Colonic mucosa (tissue), 4 donors: ENCODE measurements around the gene SLC10A3. TPM values are rescaled to one million over a fixed set of nuclear protein-coding genes. Genes with fewer than 3 reads are reported as not detected.
"Not testable (repeated sequence)": the region's sequence is repeated elsewhere in the genome, so short reads cannot be mapped to it uniquely, and the experiment has no call there.

Experiments used
- DNase-seq: peaks from one replicate; pipeline ENCODE4 v3.0.0-alpha.2; 2020
- H3K27ac ChIP-seq: fragments of 200-600 bp; one replicate; pipeline ENCODE4 v1.8.0; 2021
- H3K27me3 ChIP-seq: fragments of 200-600 bp; one replicate; pipeline ENCODE4 v1.8.0; 2021
- H3K36me3 ChIP-seq: fragments of 200-600 bp; one replicate; pipeline ENCODE4 v1.8.0; 2021
- H3K4me1 ChIP-seq: fragments of 200-600 bp; one replicate; pipeline ENCODE4 v1.8.0; 2021; ENCODE audit warnings: mild to moderate bottlenecking
- H3K4me3 ChIP-seq: fragments of 200-600 bp; one replicate; pipeline ENCODE4 v1.8.0; 2021
- H3K9ac ChIP-seq, 2 donors: one replicate each; pipeline ENCODE4 v1.7.0; 2013; ENCODE audit warnings: control low read depth in 2 of 2, low read depth in 2 of 2, low read length in 2 of 2
- H3K9me3 ChIP-seq: fragments of 200-600 bp; one replicate; pipeline ENCODE4 v1.8.0; 2021
- intact Hi-C: fragments of 100-400 bp; cut with DNase I; formaldehyde crosslinking; loops from one replicate; pipeline ENCODE4 v1.14.1; 2022
- total RNA-seq, 2 donors: library from RNA; stranded (reverse); fragmentation: NEBNext Ultra II Directional in 1 of 2; extraction: Animal tissue kit (Norgen Biotek cat#: 25700) in 1 of 2; gene quantifications; one replicate each; pipeline ENCODE4 v1.2.1, GENCODE V29; 2021
- TF ChIP-seq, protein P1 (sequence below): fragments of 200-600 bp; IDR thresholded peaks from one replicate; pipeline ENCODE4 v1.8.0; 2022; ENCODE audit warnings: antibody characterized with exemption, mild to moderate bottlenecking
- donor health status: healthy.
- donor health status: DM: no; HTN: no; CAD: no.
- donor health status: DM: no; HTN: no; CAD: no.

The SLC10A3 gene
- total RNA-seq, 2 donors from 2014 or later: 23.0 to 24.5 TPM

DNA sequence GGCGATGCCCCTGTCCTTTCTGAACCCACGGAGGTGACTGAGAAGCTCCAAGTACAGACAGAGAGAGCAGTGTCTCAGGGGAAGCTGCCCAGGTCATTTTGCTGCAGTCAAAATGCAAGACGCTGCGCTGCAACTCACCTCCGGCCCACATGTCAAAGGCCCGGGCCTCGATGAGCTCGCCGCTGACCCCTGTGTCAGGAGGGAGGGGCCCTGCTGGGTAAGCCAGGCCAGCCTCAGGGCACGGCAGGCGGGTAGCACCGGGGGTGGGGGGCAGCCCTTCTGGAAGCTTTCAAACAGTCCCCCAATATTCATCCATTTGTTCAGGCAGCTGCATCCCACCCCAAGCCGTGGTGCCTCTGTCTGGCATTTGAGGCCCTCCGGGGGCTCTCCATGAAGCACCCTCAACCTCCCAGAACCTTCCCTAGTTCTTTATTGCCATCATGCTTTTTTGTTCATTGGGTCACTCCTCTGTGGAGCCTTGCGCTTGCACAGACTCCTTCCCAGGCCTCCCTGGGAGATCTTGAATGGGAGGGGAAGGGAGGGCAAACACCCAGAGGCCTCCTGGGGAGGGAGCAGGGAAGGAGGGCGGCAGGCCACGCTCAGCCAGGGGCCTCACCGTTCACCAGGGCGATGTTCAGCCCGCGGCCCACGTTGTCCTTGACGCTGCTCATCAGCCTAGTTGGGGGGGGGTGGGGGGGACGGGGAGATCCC, 17.4 kb upstream of the SLC10A3 start:
- Histone ChIP-seq H3K27me3 (no peaks in the 10 kb centered on the region), H3K27ac (no peak overlapping the region), H3K9ac (no peak overlapping the region), H3K4me1 (no peaks in the 10 kb centered on the region), H3K4me3 (no peak overlapping the region), H3K9me3 (no peaks in the 10 kb centered on the region), H3K36me3 (no peaks in the 10 kb centered on the region)
- intact Hi-C loops: no loop called here
- TF ChIP-seq, protein P1, sequence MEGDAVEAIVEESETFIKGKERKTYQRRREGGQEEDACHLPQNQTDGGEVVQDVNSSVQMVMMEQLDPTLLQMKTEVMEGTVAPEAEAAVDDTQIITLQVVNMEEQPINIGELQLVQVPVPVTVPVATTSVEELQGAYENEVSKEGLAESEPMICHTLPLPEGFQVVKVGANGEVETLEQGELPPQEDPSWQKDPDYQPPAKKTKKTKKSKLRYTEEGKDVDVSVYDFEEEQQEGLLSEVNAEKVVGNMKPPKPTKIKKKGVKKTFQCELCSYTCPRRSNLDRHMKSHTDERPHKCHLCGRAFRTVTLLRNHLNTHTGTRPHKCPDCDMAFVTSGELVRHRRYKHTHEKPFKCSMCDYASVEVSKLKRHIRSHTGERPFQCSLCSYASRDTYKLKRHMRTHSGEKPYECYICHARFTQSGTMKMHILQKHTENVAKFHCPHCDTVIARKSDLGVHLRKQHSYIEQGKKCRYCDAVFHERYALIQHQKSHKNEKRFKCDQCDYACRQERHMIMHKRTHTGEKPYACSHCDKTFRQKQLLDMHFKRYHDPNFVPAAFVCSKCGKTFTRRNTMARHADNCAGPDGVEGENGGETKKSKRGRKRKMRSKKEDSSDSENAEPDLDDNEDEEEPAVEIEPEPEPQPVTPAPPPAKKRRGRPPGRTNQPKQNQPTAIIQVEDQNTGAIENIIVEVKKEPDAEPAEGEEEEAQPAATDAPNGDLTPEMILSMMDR: no peak
- no peak for DNase-seq

DNA sequence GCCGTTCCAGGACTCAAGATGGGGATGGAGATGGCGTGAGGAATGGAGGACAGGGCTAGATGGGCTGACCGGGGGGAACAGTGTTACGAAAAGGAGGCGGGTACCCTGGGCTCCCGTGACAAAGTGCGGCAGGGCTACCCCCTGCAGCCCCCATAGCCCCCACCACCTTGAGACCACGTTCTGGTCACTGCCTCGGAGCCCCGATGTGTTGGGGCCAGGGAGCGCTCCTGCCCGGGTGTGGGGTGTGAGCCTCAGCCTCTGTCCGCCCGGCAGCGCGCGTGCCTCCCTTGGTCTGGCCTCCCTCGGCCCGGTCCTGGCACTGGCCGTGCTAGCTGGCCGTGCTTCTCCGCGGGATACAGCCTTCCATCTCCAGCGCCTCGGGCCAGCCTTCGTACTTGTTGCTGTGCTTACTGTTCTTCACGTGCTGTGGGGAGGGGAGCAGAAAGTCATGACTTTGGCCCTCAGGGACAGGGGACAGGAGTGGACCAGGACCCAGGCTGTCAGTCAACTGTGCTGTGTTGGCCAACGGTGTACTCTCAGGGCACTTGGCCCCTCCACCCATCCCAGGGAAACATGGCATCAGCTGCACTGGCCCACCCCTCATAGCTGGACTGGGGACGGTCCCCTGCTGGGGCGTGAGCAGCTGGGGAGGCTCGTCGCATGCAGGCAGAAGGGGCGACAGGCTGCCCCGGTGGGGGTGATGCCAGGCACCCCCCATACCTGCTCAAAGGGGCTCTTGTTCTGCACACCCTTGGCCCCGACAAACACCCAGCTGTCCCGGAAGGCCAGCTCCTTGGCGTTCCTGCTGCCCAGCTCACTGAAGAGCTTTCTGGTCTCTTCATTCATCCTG, 16.3 kb upstream of the SLC10A3 start:
- no peaks in the 10 kb centered on the region for H3K9me3 ChIP-seq
- intact Hi-C loops: no loop called here
- no peak overlapping the region for H3K27ac ChIP-seq
- no peak overlapping the region for H3K4me3 ChIP-seq
- H3K4me1 ChIP-seq: no peaks in the 10 kb centered on the region
- H3K36me3 ChIP-seq: no peaks in the 10 kb centered on the region
- DNase-seq: no peak
- TF ChIP-seq, protein P1: no peak
- H3K9ac ChIP-seq: no peak overlapping the region
- H3K27me3 ChIP-seq: no peaks in the 10 kb centered on the region

DNA sequence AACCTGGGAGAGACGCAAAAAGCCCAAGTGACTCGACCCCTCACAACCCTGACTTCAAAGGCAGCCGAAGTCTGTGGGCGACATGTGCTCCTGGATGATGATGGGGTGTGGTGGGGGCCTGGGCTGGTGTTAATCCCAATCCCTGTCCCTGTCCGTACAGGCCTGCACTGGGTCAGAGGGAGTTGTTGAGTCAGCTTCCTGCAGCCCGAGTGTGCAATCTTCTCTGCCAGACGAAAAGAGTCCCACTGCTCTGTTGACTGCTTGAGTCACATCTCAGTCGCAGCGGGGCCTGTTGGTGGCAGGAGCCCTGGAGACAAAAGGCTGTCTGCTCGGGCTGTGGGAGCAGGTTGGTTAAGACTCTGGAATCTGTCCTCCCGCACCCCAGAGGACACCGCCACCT, 15.3 kb upstream of the SLC10A3 start:
- no peak overlapping the region for H3K9ac ChIP-seq
- no peaks in the 10 kb centered on the region for H3K9me3 ChIP-seq
- no peak overlapping the region for H3K4me3 ChIP-seq
- no peak overlapping the region for H3K27ac ChIP-seq
- H3K27me3 ChIP-seq: no peaks in the 10 kb centered on the region
- no peaks in the 10 kb centered on the region for H3K4me1 ChIP-seq
- DNase-seq: no peak
- no peaks in the 10 kb centered on the region for H3K36me3 ChIP-seq
- TF ChIP-seq, protein P1: no peak
- intact Hi-C loops: no loop called here

DNA sequence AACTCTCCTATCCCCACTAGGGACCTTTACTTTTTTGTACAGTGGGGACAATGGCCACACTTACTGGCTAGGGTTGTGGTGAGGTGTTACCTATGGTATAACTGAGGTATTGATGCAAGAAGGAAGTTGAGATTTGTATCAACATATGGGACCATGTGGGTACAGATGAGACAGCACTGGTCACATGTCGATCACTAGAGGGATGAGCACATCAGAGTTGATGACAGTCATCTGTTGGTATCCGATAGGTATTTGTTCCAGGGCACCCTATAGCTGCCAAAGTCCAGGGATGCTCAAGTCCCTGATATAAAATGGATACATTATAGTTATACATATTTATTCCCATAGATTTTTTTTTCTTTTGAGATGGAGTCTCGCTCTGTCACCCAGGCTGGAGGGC, 12.6 kb upstream of the SLC10A3 start:
- H3K9ac ChIP-seq: no peak overlapping the region
- H3K4me1 ChIP-seq: no peaks in the 10 kb centered on the region
- no peak overlapping the region for H3K4me3 ChIP-seq
- intact Hi-C loops: no loop called here
- TF ChIP-seq, protein P1: no peak
- H3K27ac ChIP-seq: no peak overlapping the region
- no peaks in the 10 kb centered on the region for H3K9me3 ChIP-seq
- DNase-seq: no peak
- H3K36me3 ChIP-seq: no peaks in the 10 kb centered on the region
- H3K27me3 ChIP-seq: no peaks in the 10 kb centered on the region

DNA sequence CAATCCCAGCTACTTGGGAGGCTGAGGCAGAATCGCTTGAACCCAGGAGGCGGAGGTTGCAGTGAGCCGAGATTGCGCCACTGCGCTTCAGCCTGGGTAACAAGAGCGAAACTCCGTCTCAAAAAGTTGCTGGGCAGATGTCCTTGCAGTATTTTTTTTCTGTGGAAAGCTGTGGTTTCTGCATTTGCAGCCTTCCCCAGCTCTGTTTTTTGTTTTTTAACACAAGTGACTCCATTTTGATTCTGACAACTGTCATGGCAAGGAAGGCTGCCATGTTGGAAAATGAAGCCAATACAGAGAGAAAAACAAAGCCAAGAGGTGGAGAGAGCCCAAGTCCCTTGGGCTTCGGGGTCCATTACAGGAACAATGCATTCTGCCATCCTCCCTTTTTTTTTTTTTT, 11.7 kb upstream of the SLC10A3 start:
- H3K9me3 ChIP-seq: no peaks in the 10 kb centered on the region
- TF ChIP-seq, protein P1: no peak
- intact Hi-C loops: no loop called here
- H3K9ac ChIP-seq: no peak overlapping the region
- H3K4me3 ChIP-seq: no peak overlapping the region
- H3K4me1 ChIP-seq: no peaks in the 10 kb centered on the region
- no peaks in the 10 kb centered on the region for H3K36me3 ChIP-seq
- H3K27me3 ChIP-seq: no peaks in the 10 kb centered on the region
- H3K27ac ChIP-seq: no peak overlapping the region
- DNase-seq: no peak

DNA sequence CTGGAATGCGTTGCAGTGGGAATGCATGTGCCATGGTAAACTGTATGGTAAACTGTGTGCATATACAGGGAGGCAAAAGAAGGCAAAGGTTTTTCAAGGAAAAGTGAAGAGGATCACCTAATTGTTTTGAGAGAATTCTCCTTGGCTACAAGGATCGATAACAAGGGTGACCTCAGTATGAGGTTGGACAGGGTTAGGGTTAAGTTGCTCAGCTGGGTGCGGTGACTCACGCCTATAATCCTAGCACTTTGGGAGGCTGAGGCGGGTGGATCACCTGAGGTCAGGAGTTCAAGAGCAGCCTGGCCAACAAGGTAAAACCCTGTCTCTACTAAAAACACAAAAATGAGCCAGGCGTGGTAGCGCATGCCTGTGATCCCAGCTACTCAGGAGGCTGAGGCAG, 11.0 kb upstream of the SLC10A3 start:
- H3K9me3 ChIP-seq, intact Hi-C loops, DNase-seq, H3K27me3 ChIP-seq, H3K36me3 ChIP-seq, H3K4me1 ChIP-seq, H3K4me3 ChIP-seq, H3K9ac ChIP-seq, H3K27ac ChIP-seq: not testable (repeated sequence)

DNA sequence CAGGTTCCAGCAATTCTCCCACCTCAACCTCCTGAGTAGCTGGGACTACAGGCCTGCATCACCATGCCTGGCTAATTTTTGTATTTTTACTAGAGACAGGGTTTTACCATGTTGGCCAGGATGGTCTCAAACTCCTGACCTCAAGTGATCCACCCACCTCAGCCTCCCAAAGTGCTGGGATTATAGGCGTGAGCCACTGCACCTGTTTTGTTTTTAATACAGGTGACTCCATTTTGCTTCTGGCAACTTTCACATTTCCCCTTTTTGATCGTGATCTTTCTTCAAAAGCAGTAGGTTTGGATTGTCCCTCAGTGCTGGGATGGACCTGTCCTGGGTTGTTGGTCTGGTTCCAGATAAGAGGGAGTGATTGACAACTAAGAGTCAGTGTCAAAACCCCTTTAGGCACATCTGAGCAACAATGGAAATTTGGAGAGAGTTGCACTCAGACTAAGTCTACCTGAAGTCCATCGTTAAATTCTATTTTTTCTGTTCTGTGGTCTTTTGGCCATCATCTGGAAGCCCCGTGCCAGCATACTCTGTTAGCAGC, 6.2 kb upstream of the SLC10A3 start:
- H3K27ac ChIP-seq, H3K9me3 ChIP-seq, H3K4me3 ChIP-seq, H3K9ac ChIP-seq, intact Hi-C loops, H3K36me3 ChIP-seq, H3K27me3 ChIP-seq, H3K4me1 ChIP-seq, DNase-seq: not testable (repeated sequence)
